ENCODE results near the gene ZNF385A. TPM values are rescaled to one million over a fixed set of nuclear protein-coding genes. Genes with fewer than 3 reads are reported as not detected.

The ZNF385A gene
- total RNA-seq, 2 experiments from 2014 or later, result 3.8 to 4.7 TPM

GRCh38 chr12:54421175-54421878 is 36.8 kb upstream of the ZNF385A start:
- Histone ChIP-seq H3K4me1 (ENCODE audit: insufficient read depth, low read length) (peaks cover 34% of the 10 kb centered on the region), H3K27ac (ENCODE audit: low read depth in 1 of 2, low read length in 2 of 2) (no peak overlapping the region), H3K36me3 (ENCODE audit: insufficient read depth, low read length) (no peaks in the 10 kb centered on the region), H3K27me3 (ENCODE audit: control insufficient read depth in 1 of 2, insufficient read depth in 2 of 2, low read length in 2 of 2) (no peaks in the 10 kb centered on the region), H3K9me3 (ENCODE audit: control insufficient read depth in 1 of 2, insufficient read depth in 1 of 2, low read length in 2 of 2) (no peaks in the 10 kb centered on the region), H3K4me3 (ENCODE audit: low read length) (no peak overlapping the region)
- no peak for DNase-seq
- intact Hi-C loops (cut with DNase I, micrococcal nuclease), result no loop called here
- peak overlapping the region; percentile 86 for H3K4me3 Mint-ChIP-seq
- peaks cover 23% of the 10 kb centered on the region for H3K36me3 Mint-ChIP-seq (ENCODE audit: low read depth)
- ATAC-seq (ENCODE audit: poor library complexity), result no peak
- no peaks in the 10 kb centered on the region for H3K27me3 Mint-ChIP-seq
- ChIA-PET CTCF (interaction anchor here (0.9 to 11.8 kb wide), 2 partner anchors 19 to 42 kb away, joined by 3 to 147 read pairs; no protein-coding TSS in a partner anchor), POLR2A (interaction anchor here (7.2 kb wide), 1 partner anchor 21 kb away, joined by 45 read pairs; no protein-coding TSS in a partner anchor)
- H3K9me3 Mint-ChIP-seq, result no peaks in the 10 kb centered on the region
- peaks cover 35% of the 10 kb centered on the region for H3K4me1 Mint-ChIP-seq (ENCODE audit: low read depth)
- H3K27ac Mint-ChIP-seq, result peak overlapping the region; percentile 95
- TF ChIP-seq CTCF (IDR thresholded peaks at IDR 0.05), result no peak

GRCh38 chr12:54420766-54421144 is 36.2 kb upstream of the ZNF385A start:
- Mint-ChIP-seq H3K27ac (peak overlapping the region; percentile 95), H3K4me3 (peak overlapping the region; percentile 86), H3K9me3 (no peaks in the 10 kb centered on the region), H3K4me1 (ENCODE audit: low read depth) (peaks cover 41% of the 10 kb centered on the region), H3K27me3 (no peaks in the 10 kb centered on the region), H3K36me3 (ENCODE audit: low read depth) (peaks cover 24% of the 10 kb centered on the region)
- Histone ChIP-seq H3K9me3 (ENCODE audit: control insufficient read depth in 1 of 2, insufficient read depth in 1 of 2, low read length in 2 of 2) (no peaks in the 10 kb centered on the region), H3K27me3 (ENCODE audit: control insufficient read depth in 1 of 2, insufficient read depth in 2 of 2, low read length in 2 of 2) (no peaks in the 10 kb centered on the region), H3K36me3 (ENCODE audit: insufficient read depth, low read length) (no peaks in the 10 kb centered on the region), H3K4me3 (ENCODE audit: low read length) (no peak overlapping the region), H3K4me1 (ENCODE audit: insufficient read depth, low read length) (peaks cover 40% of the 10 kb centered on the region), H3K27ac (ENCODE audit: low read depth in 1 of 2, low read length in 2 of 2) (no peak overlapping the region)
- CTCF ChIA-PET, result interaction anchor here (0.9 to 11.8 kb wide), 2 partner anchors 19 to 42 kb away, joined by 3 to 147 read pairs; no protein-coding TSS in a partner anchor
- intact Hi-C loops (cut with DNase I, micrococcal nuclease), result no loop called here
- ATAC-seq (ENCODE audit: poor library complexity) (no peak), DNase-seq (no peak)
- POLR2A ChIA-PET, result interaction anchor here (1.5 to 7.2 kb wide), 2 partner anchors 8 to 21 kb away, joined by 4 to 45 read pairs; no protein-coding TSS in a partner anchor
- no peak for TF ChIP-seq CTCF (IDR thresholded peaks at IDR 0.05)

GRCh38 chr12:54419088-54419887 is 34.8 kb upstream of the ZNF385A start, which contains the start of gene ITGA5:
Gene ITGA5, minus strand, starts transcription at chr12:54419266. Its CDS starts 68 bp downstream, at chr12:54419198.
- H3K9me3 ChIP-seq (ENCODE audit: control insufficient read depth in 1 of 2, insufficient read depth in 1 of 2, low read length in 2 of 2), result no peaks in the 10 kb centered on the region
- peak within 1 kb of the TSS; percentile 90 to 94 for H3K27ac ChIP-seq (ENCODE audit: low read depth in 1 of 2, low read length in 2 of 2)
- Mint-ChIP-seq H3K4me1 (ENCODE audit: low read depth) (peaks cover 54% of the 10 kb centered on the region), H3K4me3 (peak within 1 kb of the TSS; percentile 94), H3K27ac (peak within 1 kb of the TSS; percentile 95), H3K9me3 (no peaks in the 10 kb centered on the region), H3K36me3 (ENCODE audit: low read depth) (peaks cover 24% of the 10 kb centered on the region), H3K27me3 (no peaks in the 10 kb centered on the region)
- H3K36me3 ChIP-seq (ENCODE audit: insufficient read depth, low read length), result no peaks in the 10 kb centered on the region
- intact Hi-C loops (cut with DNase I, micrococcal nuclease), result loop anchor here in 1 of 2 experiments (5.0 kb wide), 1 partner anchor 78 kb away; the partner anchor contains the start of gene NCKAP1L
- no peak for TF ChIP-seq CTCF (IDR thresholded peaks at IDR 0.05)
- CTCF ChIA-PET, result interaction anchor here (2.5 to 11.8 kb wide), 2 partner anchors 17 to 20 kb away, joined by 8 to 147 read pairs; no protein-coding TSS in a partner anchor
- H3K27me3 ChIP-seq (ENCODE audit: control insufficient read depth in 1 of 2, insufficient read depth in 2 of 2, low read length in 2 of 2), result no peaks in the 10 kb centered on the region
- peak; percentile 25 for ATAC-seq (ENCODE audit: poor library complexity)
- H3K4me1 ChIP-seq (ENCODE audit: insufficient read depth, low read length), result peaks cover 55% of the 10 kb centered on the region
- peak in 8 of 14 experiments; percentile 25 to 72 (median 55) for DNase-seq
- POLR2A ChIA-PET, result interaction anchor here (1.5 to 7.2 kb wide), 3 partner anchors 10 to 19 kb away, joined by 3 to 45 read pairs (median 4); no protein-coding TSS in a partner anchor
- H3K4me3 ChIP-seq (ENCODE audit: low read length), result peak within 1 kb of the TSS; percentile 98

Measured in CD4-positive, alpha-beta T cell (primary cell).